WTC11 (cell line): ENCODE data around the gene ATPAF2.

Source experiments
- FOXJ3 ChIP-seq: sonication (generic); formaldehyde crosslinking; IDR thresholded peaks from 2 replicates; pipeline ENCODE4 v1.9.0; 2021; ENCODE audit warnings: missing genetic modification reagents, mild to moderate bottlenecking, borderline replicate concordance
- IRF2 ChIP-seq: sonication (generic); formaldehyde crosslinking; IDR thresholded peaks from 2 replicates; pipeline ENCODE4 v1.8.0; 2022; ENCODE audit warnings: low read depth, missing genetic modification reagents, borderline replicate concordance
- TF ChIP-seq, protein P1 (sequence below): fragments of 200-600 bp; IDR thresholded peaks from 2 replicates; pipeline ENCODE4 v1.8.0; 2022; ENCODE audit warnings: antibody characterized with exemption
- TF ChIP-seq, protein P2 (sequence below): sonication (generic); formaldehyde crosslinking; conservative IDR thresholded peaks from 2 replicates; pipeline ENCODE4 v1.8.1; 2023; ENCODE audit warnings: mild to moderate bottlenecking, low read depth, missing genetic modification reagents, moderate library complexity
- TF ChIP-seq, protein P3 (sequence below): sonication (generic); formaldehyde crosslinking; IDR thresholded peaks from 2 replicates; pipeline ENCODE4 v1.8.1; 2022; ENCODE audit warnings: missing genetic modification reagents, borderline replicate concordance
- TF ChIP-seq, protein P4 (sequence below): sonication (generic); formaldehyde crosslinking; IDR thresholded peaks from 2 replicates; pipeline ENCODE4 v1.8.0; 2023; ENCODE audit warnings: missing genetic modification reagents, mild to moderate bottlenecking, borderline replicate concordance
- TF ChIP-seq, protein P5 (sequence below): sonication (generic); formaldehyde crosslinking; IDR thresholded peaks from 2 replicates; pipeline ENCODE4 v1.8.1; 2023; ENCODE audit warnings: mild to moderate bottlenecking, missing genetic modification reagents
- TF ChIP-seq, protein P6 (sequence below): sonication (generic); formaldehyde crosslinking; IDR thresholded peaks from 2 replicates; pipeline ENCODE4 v1.8.0; 2022; ENCODE audit warnings: mild to moderate bottlenecking, missing genetic modification reagents
- TF ChIP-seq, protein P7 (sequence below): sonication (generic); formaldehyde crosslinking; conservative IDR thresholded peaks from 2 replicates; pipeline ENCODE4 v1.8.1; 2022; ENCODE audit warnings: mild to moderate bottlenecking, missing genetic modification reagents
- TF ChIP-seq, protein P8 (sequence below): sonication (generic); formaldehyde crosslinking; IDR thresholded peaks from 2 replicates; pipeline ENCODE4 v1.8.1; 2022; ENCODE audit warnings: low read depth, mild to moderate bottlenecking, moderate library complexity, missing genetic modification reagents, borderline replicate concordance
- TF ChIP-seq, protein P9 (sequence below): sonication (generic); formaldehyde crosslinking; IDR thresholded peaks from 2 replicates; pipeline ENCODE4 v1.8.0; 2022; ENCODE audit warnings: mild to moderate bottlenecking, missing genetic modification reagents

DNA sequence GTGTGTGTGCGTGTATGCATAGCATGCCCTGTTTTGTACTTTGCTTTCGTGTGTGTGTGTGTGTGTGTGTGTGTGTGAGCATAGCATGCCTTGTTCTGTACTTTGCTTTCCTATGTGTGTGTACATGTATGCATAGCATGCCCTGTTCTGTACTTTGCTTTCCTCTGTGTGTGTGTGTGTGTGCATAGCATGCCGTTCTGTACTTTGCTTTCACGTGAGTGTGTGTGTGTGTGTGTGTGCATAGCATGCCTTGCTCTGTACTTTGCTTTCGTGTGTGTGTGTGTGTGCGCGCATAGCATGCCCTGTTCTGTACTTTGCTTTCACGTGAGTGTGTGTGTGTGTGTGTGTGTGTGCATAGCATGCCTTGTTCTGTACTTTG is 38.9 kb downstream of the ATPAF2 start:
- TF ChIP-seq, protein P1, sequence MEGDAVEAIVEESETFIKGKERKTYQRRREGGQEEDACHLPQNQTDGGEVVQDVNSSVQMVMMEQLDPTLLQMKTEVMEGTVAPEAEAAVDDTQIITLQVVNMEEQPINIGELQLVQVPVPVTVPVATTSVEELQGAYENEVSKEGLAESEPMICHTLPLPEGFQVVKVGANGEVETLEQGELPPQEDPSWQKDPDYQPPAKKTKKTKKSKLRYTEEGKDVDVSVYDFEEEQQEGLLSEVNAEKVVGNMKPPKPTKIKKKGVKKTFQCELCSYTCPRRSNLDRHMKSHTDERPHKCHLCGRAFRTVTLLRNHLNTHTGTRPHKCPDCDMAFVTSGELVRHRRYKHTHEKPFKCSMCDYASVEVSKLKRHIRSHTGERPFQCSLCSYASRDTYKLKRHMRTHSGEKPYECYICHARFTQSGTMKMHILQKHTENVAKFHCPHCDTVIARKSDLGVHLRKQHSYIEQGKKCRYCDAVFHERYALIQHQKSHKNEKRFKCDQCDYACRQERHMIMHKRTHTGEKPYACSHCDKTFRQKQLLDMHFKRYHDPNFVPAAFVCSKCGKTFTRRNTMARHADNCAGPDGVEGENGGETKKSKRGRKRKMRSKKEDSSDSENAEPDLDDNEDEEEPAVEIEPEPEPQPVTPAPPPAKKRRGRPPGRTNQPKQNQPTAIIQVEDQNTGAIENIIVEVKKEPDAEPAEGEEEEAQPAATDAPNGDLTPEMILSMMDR, result no peak
- TF ChIP-seq, protein P2, sequence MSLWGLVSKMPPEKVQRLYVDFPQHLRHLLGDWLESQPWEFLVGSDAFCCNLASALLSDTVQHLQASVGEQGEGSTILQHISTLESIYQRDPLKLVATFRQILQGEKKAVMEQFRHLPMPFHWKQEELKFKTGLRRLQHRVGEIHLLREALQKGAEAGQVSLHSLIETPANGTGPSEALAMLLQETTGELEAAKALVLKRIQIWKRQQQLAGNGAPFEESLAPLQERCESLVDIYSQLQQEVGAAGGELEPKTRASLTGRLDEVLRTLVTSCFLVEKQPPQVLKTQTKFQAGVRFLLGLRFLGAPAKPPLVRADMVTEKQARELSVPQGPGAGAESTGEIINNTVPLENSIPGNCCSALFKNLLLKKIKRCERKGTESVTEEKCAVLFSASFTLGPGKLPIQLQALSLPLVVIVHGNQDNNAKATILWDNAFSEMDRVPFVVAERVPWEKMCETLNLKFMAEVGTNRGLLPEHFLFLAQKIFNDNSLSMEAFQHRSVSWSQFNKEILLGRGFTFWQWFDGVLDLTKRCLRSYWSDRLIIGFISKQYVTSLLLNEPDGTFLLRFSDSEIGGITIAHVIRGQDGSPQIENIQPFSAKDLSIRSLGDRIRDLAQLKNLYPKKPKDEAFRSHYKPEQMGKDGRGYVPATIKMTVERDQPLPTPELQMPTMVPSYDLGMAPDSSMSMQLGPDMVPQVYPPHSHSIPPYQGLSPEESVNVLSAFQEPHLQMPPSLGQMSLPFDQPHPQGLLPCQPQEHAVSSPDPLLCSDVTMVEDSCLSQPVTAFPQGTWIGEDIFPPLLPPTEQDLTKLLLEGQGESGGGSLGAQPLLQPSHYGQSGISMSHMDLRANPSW, result no peak
- TF ChIP-seq, protein P3, sequence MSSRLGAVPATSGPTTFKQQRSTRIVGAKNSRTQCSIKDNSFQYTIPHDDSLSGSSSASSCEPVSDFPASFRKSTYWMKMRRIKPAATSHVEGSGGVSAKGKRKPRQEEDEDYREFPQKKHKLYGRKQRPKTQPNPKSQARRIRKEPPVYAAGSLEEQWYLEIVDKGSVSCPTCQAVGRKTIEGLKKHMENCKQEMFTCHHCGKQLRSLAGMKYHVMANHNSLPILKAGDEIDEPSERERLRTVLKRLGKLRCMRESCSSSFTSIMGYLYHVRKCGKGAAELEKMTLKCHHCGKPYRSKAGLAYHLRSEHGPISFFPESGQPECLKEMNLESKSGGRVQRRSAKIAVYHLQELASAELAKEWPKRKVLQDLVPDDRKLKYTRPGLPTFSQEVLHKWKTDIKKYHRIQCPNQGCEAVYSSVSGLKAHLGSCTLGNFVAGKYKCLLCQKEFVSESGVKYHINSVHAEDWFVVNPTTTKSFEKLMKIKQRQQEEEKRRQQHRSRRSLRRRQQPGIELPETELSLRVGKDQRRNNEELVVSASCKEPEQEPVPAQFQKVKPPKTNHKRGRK (CRISPR knock-in tag), result no peak
- TF ChIP-seq, protein P4, sequence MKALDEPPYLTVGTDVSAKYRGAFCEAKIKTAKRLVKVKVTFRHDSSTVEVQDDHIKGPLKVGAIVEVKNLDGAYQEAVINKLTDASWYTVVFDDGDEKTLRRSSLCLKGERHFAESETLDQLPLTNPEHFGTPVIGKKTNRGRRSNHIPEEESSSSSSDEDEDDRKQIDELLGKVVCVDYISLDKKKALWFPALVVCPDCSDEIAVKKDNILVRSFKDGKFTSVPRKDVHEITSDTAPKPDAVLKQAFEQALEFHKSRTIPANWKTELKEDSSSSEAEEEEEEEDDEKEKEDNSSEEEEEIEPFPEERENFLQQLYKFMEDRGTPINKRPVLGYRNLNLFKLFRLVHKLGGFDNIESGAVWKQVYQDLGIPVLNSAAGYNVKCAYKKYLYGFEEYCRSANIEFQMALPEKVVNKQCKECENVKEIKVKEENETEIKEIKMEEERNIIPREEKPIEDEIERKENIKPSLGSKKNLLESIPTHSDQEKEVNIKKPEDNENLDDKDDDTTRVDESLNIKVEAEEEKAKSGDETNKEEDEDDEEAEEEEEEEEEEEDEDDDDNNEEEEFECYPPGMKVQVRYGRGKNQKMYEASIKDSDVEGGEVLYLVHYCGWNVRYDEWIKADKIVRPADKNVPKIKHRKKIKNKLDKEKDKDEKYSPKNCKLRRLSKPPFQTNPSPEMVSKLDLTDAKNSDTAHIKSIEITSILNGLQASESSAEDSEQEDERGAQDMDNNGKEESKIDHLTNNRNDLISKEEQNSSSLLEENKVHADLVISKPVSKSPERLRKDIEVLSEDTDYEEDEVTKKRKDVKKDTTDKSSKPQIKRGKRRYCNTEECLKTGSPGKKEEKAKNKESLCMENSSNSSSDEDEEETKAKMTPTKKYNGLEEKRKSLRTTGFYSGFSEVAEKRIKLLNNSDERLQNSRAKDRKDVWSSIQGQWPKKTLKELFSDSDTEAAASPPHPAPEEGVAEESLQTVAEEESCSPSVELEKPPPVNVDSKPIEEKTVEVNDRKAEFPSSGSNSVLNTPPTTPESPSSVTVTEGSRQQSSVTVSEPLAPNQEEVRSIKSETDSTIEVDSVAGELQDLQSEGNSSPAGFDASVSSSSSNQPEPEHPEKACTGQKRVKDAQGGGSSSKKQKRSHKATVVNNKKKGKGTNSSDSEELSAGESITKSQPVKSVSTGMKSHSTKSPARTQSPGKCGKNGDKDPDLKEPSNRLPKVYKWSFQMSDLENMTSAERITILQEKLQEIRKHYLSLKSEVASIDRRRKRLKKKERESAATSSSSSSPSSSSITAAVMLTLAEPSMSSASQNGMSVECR (CRISPR knock-in tag), result no peak
- TF ChIP-seq IRF2, result no peak
- TF ChIP-seq, protein P5, sequence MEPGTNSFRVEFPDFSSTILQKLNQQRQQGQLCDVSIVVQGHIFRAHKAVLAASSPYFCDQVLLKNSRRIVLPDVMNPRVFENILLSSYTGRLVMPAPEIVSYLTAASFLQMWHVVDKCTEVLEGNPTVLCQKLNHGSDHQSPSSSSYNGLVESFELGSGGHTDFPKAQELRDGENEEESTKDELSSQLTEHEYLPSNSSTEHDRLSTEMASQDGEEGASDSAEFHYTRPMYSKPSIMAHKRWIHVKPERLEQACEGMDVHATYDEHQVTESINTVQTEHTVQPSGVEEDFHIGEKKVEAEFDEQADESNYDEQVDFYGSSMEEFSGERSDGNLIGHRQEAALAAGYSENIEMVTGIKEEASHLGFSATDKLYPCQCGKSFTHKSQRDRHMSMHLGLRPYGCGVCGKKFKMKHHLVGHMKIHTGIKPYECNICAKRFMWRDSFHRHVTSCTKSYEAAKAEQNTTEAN (CRISPR knock-in tag), result no peak
- no peak for TF ChIP-seq FOXJ3
- TF ChIP-seq, protein P6, sequence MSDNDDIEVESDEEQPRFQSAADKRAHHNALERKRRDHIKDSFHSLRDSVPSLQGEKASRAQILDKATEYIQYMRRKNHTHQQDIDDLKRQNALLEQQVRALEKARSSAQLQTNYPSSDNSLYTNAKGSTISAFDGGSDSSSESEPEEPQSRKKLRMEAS (CRISPR knock-in tag), result no peak
- TF ChIP-seq, protein P7, sequence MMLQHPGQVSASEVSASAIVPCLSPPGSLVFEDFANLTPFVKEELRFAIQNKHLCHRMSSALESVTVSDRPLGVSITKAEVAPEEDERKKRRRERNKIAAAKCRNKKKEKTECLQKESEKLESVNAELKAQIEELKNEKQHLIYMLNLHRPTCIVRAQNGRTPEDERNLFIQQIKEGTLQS (CRISPR knock-in tag), result no peak
- TF ChIP-seq, protein P8, sequence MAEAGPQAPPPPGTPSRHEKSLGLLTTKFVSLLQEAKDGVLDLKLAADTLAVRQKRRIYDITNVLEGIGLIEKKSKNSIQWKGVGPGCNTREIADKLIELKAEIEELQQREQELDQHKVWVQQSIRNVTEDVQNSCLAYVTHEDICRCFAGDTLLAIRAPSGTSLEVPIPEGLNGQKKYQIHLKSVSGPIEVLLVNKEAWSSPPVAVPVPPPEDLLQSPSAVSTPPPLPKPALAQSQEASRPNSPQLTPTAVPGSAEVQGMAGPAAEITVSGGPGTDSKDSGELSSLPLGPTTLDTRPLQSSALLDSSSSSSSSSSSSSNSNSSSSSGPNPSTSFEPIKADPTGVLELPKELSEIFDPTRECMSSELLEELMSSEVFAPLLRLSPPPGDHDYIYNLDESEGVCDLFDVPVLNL (CRISPR knock-in tag), result no peak
- TF ChIP-seq, protein P9, sequence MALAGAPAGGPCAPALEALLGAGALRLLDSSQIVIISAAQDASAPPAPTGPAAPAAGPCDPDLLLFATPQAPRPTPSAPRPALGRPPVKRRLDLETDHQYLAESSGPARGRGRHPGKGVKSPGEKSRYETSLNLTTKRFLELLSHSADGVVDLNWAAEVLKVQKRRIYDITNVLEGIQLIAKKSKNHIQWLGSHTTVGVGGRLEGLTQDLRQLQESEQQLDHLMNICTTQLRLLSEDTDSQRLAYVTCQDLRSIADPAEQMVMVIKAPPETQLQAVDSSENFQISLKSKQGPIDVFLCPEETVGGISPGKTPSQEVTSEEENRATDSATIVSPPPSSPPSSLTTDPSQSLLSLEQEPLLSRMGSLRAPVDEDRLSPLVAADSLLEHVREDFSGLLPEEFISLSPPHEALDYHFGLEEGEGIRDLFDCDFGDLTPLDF, result no peak
